Osteocyte (in vitro differentiated cells): ENCODE results near the gene CNTFR. TPM values are rescaled to one million over a fixed set of nuclear protein-coding genes. Genes with fewer than 3 reads are reported as not detected.

ENCODE experiments used
- DNase-seq: peaks from one replicate; pipeline ENCODE4 v3.0.0; 2021; ENCODE audit warnings: mixed read lengths; ENCODE audit not compliant: unreplicated experiment; ENCODE audit errors: extremely low spot score
- H3K27ac Mint-ChIP-seq: one replicate; pipeline ENCODE4 v1.8.0; 2021; ENCODE audit warnings: mild to moderate bottlenecking, mixed read lengths; ENCODE audit not compliant: unreplicated experiment
- H3K27me3 Mint-ChIP-seq: one replicate; pipeline ENCODE4 v1.8.0; 2021; ENCODE audit warnings: mixed read lengths; ENCODE audit not compliant: unreplicated experiment
- H3K36me3 Mint-ChIP-seq: one replicate; pipeline ENCODE4 v1.8.0; 2021; ENCODE audit warnings: mixed read lengths; ENCODE audit not compliant: unreplicated experiment
- H3K4me1 Mint-ChIP-seq: one replicate; pipeline ENCODE4 v1.8.0; 2021; ENCODE audit warnings: mixed read lengths; ENCODE audit not compliant: unreplicated experiment
- H3K4me3 Mint-ChIP-seq: one replicate; pipeline ENCODE4 v1.8.0; 2021; ENCODE audit warnings: mild to moderate bottlenecking, moderate library complexity, mixed read lengths; ENCODE audit not compliant: unreplicated experiment
- H3K9me3 Mint-ChIP-seq: one replicate; pipeline ENCODE4 v1.8.0; 2021; ENCODE audit warnings: mixed read lengths; ENCODE audit not compliant: unreplicated experiment
- CTCF ChIP-seq: fragments of 200-600 bp; sonication (generic); IDR thresholded peaks from 2 replicates; pipeline ENCODE4 v1.5.0; 2021; ENCODE audit warnings: antibody characterized with exemption, mild to moderate bottlenecking, moderate library complexity
- total RNA-seq: library from RNA; stranded (reverse); gene quantifications from 2 replicates; pipeline ENCODE4 v1.2.1, GENCODE V29; 2021

The CNTFR gene
- total RNA-seq, 1 donor from 2014 or later, result not detected

GRCh38 chr9:34570376-34570775 is 19.1 kb downstream of the CNTFR start:
- Mint-ChIP-seq H3K4me1 (no peaks in the 10 kb centered on the region), H3K9me3 (no peaks in the 10 kb centered on the region), H3K27me3 (peaks cover 32% of the 10 kb centered on the region), H3K4me3 (no peak overlapping the region), H3K36me3 (no peaks in the 10 kb centered on the region), H3K27ac (no peak overlapping the region)
- TF ChIP-seq CTCF, result no peak
- DNase-seq, result no peak

GRCh38 chr9:34568774-34569173 is 20.8 kb downstream of the CNTFR start:
- Mint-ChIP-seq H3K36me3 (no peaks in the 10 kb centered on the region), H3K9me3 (no peaks in the 10 kb centered on the region), H3K4me1 (no peaks in the 10 kb centered on the region), H3K27me3 (peaks cover 33% of the 10 kb centered on the region), H3K4me3 (no peak overlapping the region), H3K27ac (no peak overlapping the region)
- DNase-seq, result no peak
- no peak for TF ChIP-seq CTCF

GRCh38 chr9:34568133-34568532 is 21.4 kb downstream of the CNTFR start:
- TF ChIP-seq CTCF, result no peak
- DNase-seq, result no peak
- H3K36me3 Mint-ChIP-seq, result no peaks in the 10 kb centered on the region
- no peak overlapping the region for H3K4me3 Mint-ChIP-seq
- H3K4me1 Mint-ChIP-seq, result no peaks in the 10 kb centered on the region
- no peaks in the 10 kb centered on the region for H3K9me3 Mint-ChIP-seq
- H3K27ac Mint-ChIP-seq, result no peak overlapping the region
- peaks cover 37% of the 10 kb centered on the region for H3K27me3 Mint-ChIP-seq

- no peak for TF ChIP-seq CTCF
- peaks cover 4% of the 10 kb centered on the region for H3K36me3 Mint-ChIP-seq
- peaks cover 42% of the 10 kb centered on the region for H3K27me3 Mint-ChIP-seq
- DNase-seq, result no peak
- H3K27ac Mint-ChIP-seq, result no peak overlapping the region
- H3K4me1 Mint-ChIP-seq, result no peaks in the 10 kb centered on the region
- peaks cover 5% of the 10 kb centered on the region for H3K9me3 Mint-ChIP-seq
- H3K4me3 Mint-ChIP-seq, result no peak overlapping the region
Observed at GRCh38 chr9:34566972-34567371, 22.6 kb downstream of the CNTFR start.

- Mint-ChIP-seq H3K9me3 (peaks cover 5% of the 10 kb centered on the region), H3K27ac (no peak overlapping the region), H3K36me3 (peaks cover 4% of the 10 kb centered on the region), H3K4me1 (no peaks in the 10 kb centered on the region), H3K27me3 (peaks cover 42% of the 10 kb centered on the region), H3K4me3 (no peak overlapping the region)
- TF ChIP-seq CTCF, result no peak
- DNase-seq, result no peak
Observed at GRCh38 chr9:34566322-34566721, 23.2 kb downstream of the CNTFR start.
